GM12878 (cell line): ENCODE measurements around the gene TEKT5. TPM values are rescaled to one million over a fixed set of nuclear protein-coding genes. Genes with fewer than 3 reads are reported as not detected.
A peak's percentile ranks its signal among the peaks of the same experiment; 100 is the strongest.

ENCODE experiments used
- ATAC-seq: fragments of 200-7000 bp; cut with Tn5 transposase; 3 replicates; pipeline ENCODE4 v1.9.1; 2020; ENCODE audit warnings: mild to moderate bottlenecking, moderate library complexity
- BruUV-seq: library from RNA; stranded (reverse); fragments of 400-500 nt; replicated peaks from 2 replicates; lab custom pipeline; 2021; lab: Mats Ljungman, UMichigan
- CTCF ChIA-PET: fragments of 300-600 bp; sonication (Branson Sonifier 250); formaldehyde crosslinking; extraction: SDS; loops from one replicate; lab custom pipeline; 2021; ENCODE audit warnings: inconsistent platforms; lab: Yijun Ruan, JAX
- POLR2A ChIA-PET: fragments of 350-600 bp; formaldehyde crosslinking; extraction: SDS; loops from one replicate; lab custom pipeline; 2021; ENCODE audit warnings: inconsistent platforms; lab: Charles Lee
- RAD21 ChIA-PET: fragments of 300-600 bp; sonication (Branson Sonifier 250); formaldehyde crosslinking; loops from one replicate; lab custom pipeline; 2023; ENCODE audit warnings: antibody characterized with exemption; ENCODE audit not compliant: unreplicated experiment; lab: Charles Lee
- SMC1A ChIA-PET: fragments of 300-600 bp; sonication (Branson Sonifier 250); formaldehyde crosslinking; loops from one replicate; lab custom pipeline; 2023; ENCODE audit not compliant: unreplicated experiment, uncharacterized antibody; lab: Charles Lee
- DNase-seq: peaks from one replicate; pipeline ENCODE4 v3.0.0-alpha.2; 2011; ENCODE audit warnings: low read depth, low spot score
- FAIRE-seq: peaks from 3 replicates; lab custom pipeline; 2011; peaks lifted over from hg19 to GRCh38; lab: Jason Lieb, UNC
- H2AFZ ChIP-seq: 2 replicates; pipeline ENCODE4 v1.6.0; 2011; ENCODE audit warnings: low read depth, low read length, control low read depth; ENCODE audit not compliant: control insufficient read depth
- H3K27ac ChIP-seq: 2 replicates; pipeline ENCODE4 v1.5.1; 2011; ENCODE audit warnings: control low read depth; ENCODE audit not compliant: control insufficient read depth, insufficient read depth
- H3K27me3 ChIP-seq, 2 experiments: replicated peaks in 1 of 2; 2 replicates each; pipeline versions ENCODE4 v1.6.0 to v1.6.1; 2011; ENCODE audit warnings: low read length in 1 of 2; ENCODE audit not compliant: control insufficient read depth in 2 of 2, insufficient read depth in 2 of 2
- H3K36me3 ChIP-seq, 2 experiments: 2 replicates each; pipeline ENCODE4 v1.5.1; 2011; ENCODE audit warnings: low read length in 1 of 2; ENCODE audit not compliant: control insufficient read depth in 2 of 2, insufficient read depth in 2 of 2
- H3K4me1 ChIP-seq: 2 replicates; pipeline ENCODE4 v1.6.1; 2011; ENCODE audit warnings: mild to moderate bottlenecking, low read length, moderate library complexity, mixed read lengths; ENCODE audit not compliant: control insufficient read depth, insufficient read depth
- H3K4me2 ChIP-seq: 2 replicates; pipeline ENCODE4 v1.6.0; 2011; ENCODE audit warnings: control low read depth; ENCODE audit not compliant: control insufficient read depth, insufficient read depth
- H3K4me3 ChIP-seq: fragments of 200-600 bp; sonication (generic); 2 replicates; pipeline ENCODE4 v1.5.1; 2016
- H3K79me2 ChIP-seq: 2 replicates; pipeline ENCODE4 v1.6.0; 2011; ENCODE audit warnings: low read length; ENCODE audit not compliant: control insufficient read depth, insufficient read depth
- H3K9ac ChIP-seq: 2 replicates; pipeline ENCODE4 v1.8.0; 2011; ENCODE audit warnings: low read length, control low read depth, mixed read lengths; ENCODE audit not compliant: control insufficient read depth, insufficient read depth
- H3K9me3 ChIP-seq: replicated peaks from 3 replicates; pipeline ENCODE4 v1.5.1; 2011; ENCODE audit warnings: mild to moderate bottlenecking, low read length; ENCODE audit not compliant: control insufficient read depth, insufficient read depth
- H4K20me1 ChIP-seq: 2 replicates; pipeline ENCODE4 v1.6.0; 2011; ENCODE audit not compliant: control insufficient read depth, insufficient read depth
- ATF2 ChIP-seq: IDR thresholded peaks from 2 replicates; pipeline ENCODE4 v1.6.1; 2012; ENCODE audit warnings: low read length, inconsistent platforms
- BACH1 ChIP-seq: fragments of 450-650 bp; IDR thresholded peaks from 2 replicates; pipeline ENCODE4 v1.6.1; 2017; ENCODE audit warnings: mild to moderate bottlenecking, borderline replicate concordance
- BMI1 ChIP-seq: fragments of 450-650 bp; IDR thresholded peaks from 2 replicates; pipeline ENCODE4 v1.6.1; 2016; ENCODE audit warnings: mild to moderate bottlenecking, moderate library complexity, borderline replicate concordance
- CHD1 ChIP-seq: IDR thresholded peaks from 2 replicates; pipeline ENCODE4 v1.6.1; 2012; ENCODE audit warnings: low read depth, low read length, improper control_type of control experiment
- KDM1A ChIP-seq: fragments of 200-600 bp; sonication (generic); IDR thresholded peaks from 2 replicates; pipeline ENCODE4 v1.6.1; 2016; ENCODE audit warnings: borderline replicate concordance
- MEF2B ChIP-seq: fragments of 450-650 bp; IDR thresholded peaks from 2 replicates; pipeline ENCODE4 v1.6.1; 2018; ENCODE audit warnings: mild to moderate bottlenecking, moderate library complexity; ENCODE audit not compliant: partially characterized antibody, poor library complexity, severe bottlenecking
- MTA2 ChIP-seq: fragments of 450-650 bp; IDR thresholded peaks from 2 replicates; pipeline ENCODE4 v1.6.1; 2016; ENCODE audit warnings: low read depth, mild to moderate bottlenecking, moderate library complexity
- NBN ChIP-seq: fragments of 450-650 bp; IDR thresholded peaks from 2 replicates; pipeline ENCODE4 v1.6.1; 2016
- SMARCA5 ChIP-seq: fragments of 450-650 bp; IDR thresholded peaks from 2 replicates; pipeline ENCODE4 v1.6.1; 2017; ENCODE audit warnings: mild to moderate bottlenecking
- TAF1 ChIP-seq: IDR thresholded peaks from 2 replicates; pipeline ENCODE4 v1.6.1; 2011; ENCODE audit warnings: mild to moderate bottlenecking, low read depth, low read length, borderline replicate concordance
- TCF3 ChIP-seq: IDR thresholded peaks from 2 replicates; pipeline ENCODE4 v1.6.1; 2012; ENCODE audit warnings: low read depth, mild to moderate bottlenecking, low read length, borderline replicate concordance; ENCODE audit not compliant: insufficient read depth
- ZNF384 ChIP-seq: IDR thresholded peaks from 2 replicates; pipeline ENCODE4 v1.6.1; 2012; ENCODE audit warnings: low read depth, mild to moderate bottlenecking, low read length, improper control_type of control experiment, borderline replicate concordance
- WGBS: methylation state at CpG from one replicate; pipeline ENCODE4 v1.1.6; 2016; ENCODE audit warnings: low lambda C conversion rate; ENCODE audit not compliant: insufficient replicate concordance, insufficient coverage; ENCODE audit errors: missing lambda C conversion rate; 5-methylcytosine and 5-hydroxymethylcytosine counted together
- in situ Hi-C: fragments of 300-500 bp; cut with MboI; formaldehyde crosslinking; loops from 9 replicates; pipeline ENCODE4 v1.14.3; 2018; ENCODE audit warnings: mixed read lengths
- intact Hi-C: fragments of 100-400 bp; cut with micrococcal nuclease; formaldehyde crosslinking; loops from one replicate; pipeline ENCODE4 v1.14.2; 2022; ENCODE audit not compliant: unreplicated experiment
- polyA plus RNA-seq, 11 experiments: library from polyadenylated mRNA; depleted of rRNA in 4 of 11; unstranded in 6 of 11; stranded (reverse) in 5 of 11; fragments of >200 nt; fragmentation: Nextera tagmentation in 4 of 11; fragmentation: Illumina TruSeq in 1 of 11; extraction: Ambion mirVana in 4 of 11; extraction: Trizol in 1 of 11; gene quantifications; 1 replicate in 1 of 11; 2 replicates in 10 of 11; pipeline versions ENCODE4 v1.2.1 to v1.2.3, GENCODE V29; 2011 to 2016; ENCODE audit warnings: inconsistent platforms in 2 of 11, missing spikeins in 2 of 11, low read depth in 1 of 11
- total RNA-seq, 4 experiments: library from RNA; depleted of rRNA in 3 of 4; stranded (reverse); fragments of >200 nt in 3 of 4; fragmentation: Illumina TruSeq in 1 of 4; extraction: Trizol in 1 of 4; gene quantifications; 2 replicates each; pipeline versions ENCODE4 v1.2.1 to v1.2.3, GENCODE V29; 2013 to 2021
- TF ChIP-seq, protein P1 (sequence below): IDR thresholded peaks from 2 replicates; pipeline ENCODE4 v1.6.1; 2011; ENCODE audit warnings: low read depth, low read length, improper control_type of control experiment, borderline replicate concordance
- TF ChIP-seq, protein P2 (sequence below): IDR thresholded peaks from 2 replicates; pipeline ENCODE4 v1.6.1; 2012; ENCODE audit warnings: low read depth, low read length, improper control_type of control experiment
- TF ChIP-seq, protein P3 (sequence below): fragments of 450-650 bp; IDR thresholded peaks from 2 replicates; pipeline ENCODE4 v1.6.1; 2017; ENCODE audit warnings: mild to moderate bottlenecking

Gene TEKT5
- total and polyA plus RNA-seq, 10 of the 15 experiments (the other 5 are each of a cell fraction or from before 2014, with no cell fraction given), result 0.19 to 2.2 (median 0.68) TPM; not detected in 1

DNA sequence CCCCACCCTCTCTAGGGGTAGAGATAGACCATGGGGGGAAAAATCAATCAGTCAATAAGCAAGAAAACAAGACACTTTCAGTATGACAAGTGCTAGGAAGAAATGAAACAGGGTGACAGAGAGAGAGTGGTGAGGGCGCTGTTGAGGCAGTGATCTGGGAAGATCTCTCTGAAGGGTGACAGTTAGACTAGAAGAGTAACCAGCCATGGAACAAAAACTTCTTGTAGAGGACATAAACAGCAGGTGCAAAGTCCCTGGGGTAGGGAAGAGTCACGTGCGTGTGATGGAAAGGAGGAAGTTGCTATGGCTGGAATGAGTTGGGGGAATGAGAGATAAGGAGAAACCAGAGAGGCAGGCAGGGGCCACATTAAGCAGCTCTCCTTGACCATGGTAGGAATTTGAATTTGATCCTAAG is 97.5 kb downstream of the TEKT5 start (continued):
- TF ChIP-seq SMARCA5, result 0 out of 2 replicates have a peak, but pooled peaks have one; percentile 27
- TF ChIP-seq, all 136 proteins: peak for 14

DNA sequence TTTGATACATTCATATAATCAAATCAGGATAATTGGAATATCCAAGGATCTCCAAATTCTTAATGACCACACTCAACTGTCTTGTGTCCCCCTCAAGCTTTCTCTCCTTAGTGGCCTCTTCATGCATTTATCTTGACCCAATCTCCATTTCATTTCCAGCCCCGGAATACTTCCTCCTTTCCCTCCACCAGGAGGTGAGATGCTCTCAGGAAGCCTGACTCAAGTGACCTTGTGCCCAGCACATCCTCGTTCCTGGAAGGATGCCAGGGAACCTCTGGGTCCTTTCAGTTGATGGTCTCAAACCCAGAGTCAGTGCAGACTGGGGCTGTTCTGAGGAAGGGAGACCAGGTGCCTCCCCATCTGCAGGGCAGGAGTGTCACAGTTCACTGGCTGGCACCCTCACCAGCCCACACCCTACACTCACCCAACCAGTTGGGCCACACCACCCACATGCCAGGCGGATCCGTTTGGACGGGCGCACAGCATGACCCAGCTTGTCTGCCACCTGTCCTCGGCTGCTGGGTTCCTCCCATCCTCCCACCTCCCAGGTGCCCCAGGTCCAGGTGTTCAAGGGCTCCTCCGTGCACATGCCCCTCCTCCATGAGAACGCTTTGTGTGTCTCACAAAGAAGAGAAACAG is 100.3 kb downstream of the TEKT5 start:
- H3K4me1 ChIP-seq, result peaks cover 25% of the 10 kb centered on the region
- ChIA-PET POLR2A (no interaction called here), SMC1A (no interaction called here), RAD21 (interaction anchor here (0.9 kb wide), 1 partner anchor 143 kb away, joined by 3 read pairs; no protein-coding TSS in a partner anchor), CTCF (interaction anchor here (0.6 kb wide), 1 partner anchor 1942 kb away, joined by 3 read pairs; no protein-coding TSS in a partner anchor)
- FAIRE-seq, result no peak
- H3K4me3 ChIP-seq, result no peak overlapping the region
- no peak overlapping the region for H3K4me2 ChIP-seq
- no peaks in the 10 kb centered on the region for H3K36me3 ChIP-seq
- H3K9me3 ChIP-seq, result no peaks in the 10 kb centered on the region
- no peak overlapping the region for H2AFZ ChIP-seq
- in situ Hi-C loops (no loop called here), intact Hi-C loops (no loop called here)
- no peaks in the 10 kb centered on the region for H3K79me2 ChIP-seq
- no peaks in the 10 kb centered on the region for H3K27me3 ChIP-seq
- 7% methylated on average over 9 of the region's 9 CpGs for whole genome bisulfite sequencing
- no peak for DNase-seq
- no peaks in the 10 kb centered on the region for H4K20me1 ChIP-seq
- BruUV-seq, result no TSS peak
- peak; percentile 15; the same call in 2 of the 3 replicates for ATAC-seq
- H3K27ac ChIP-seq, result no peak overlapping the region
- H3K9ac ChIP-seq, result no peak overlapping the region
- no peak for TF ChIP-seq MEF2B
- no peak for TF ChIP-seq NBN
- no peak for TF ChIP-seq MTA2
- peak; percentile 79; the same call in 1 of the 2 replicates for TF ChIP-seq TCF3
- TF ChIP-seq, protein P1, sequence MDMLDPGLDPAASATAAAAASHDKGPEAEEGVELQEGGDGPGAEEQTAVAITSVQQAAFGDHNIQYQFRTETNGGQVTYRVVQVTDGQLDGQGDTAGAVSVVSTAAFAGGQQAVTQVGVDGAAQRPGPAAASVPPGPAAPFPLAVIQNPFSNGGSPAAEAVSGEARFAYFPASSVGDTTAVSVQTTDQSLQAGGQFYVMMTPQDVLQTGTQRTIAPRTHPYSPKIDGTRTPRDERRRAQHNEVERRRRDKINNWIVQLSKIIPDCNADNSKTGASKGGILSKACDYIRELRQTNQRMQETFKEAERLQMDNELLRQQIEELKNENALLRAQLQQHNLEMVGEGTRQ, result no peak
- TF ChIP-seq BMI1, result no peak
- TF ChIP-seq TAF1, result no peak
- TF ChIP-seq ATF2, result no peak
- TF ChIP-seq CHD1, result no peak
- TF ChIP-seq BACH1, result no peak
- no peak for TF ChIP-seq ZNF384
- TF ChIP-seq KDM1A, result no peak
- TF ChIP-seq, protein P2, sequence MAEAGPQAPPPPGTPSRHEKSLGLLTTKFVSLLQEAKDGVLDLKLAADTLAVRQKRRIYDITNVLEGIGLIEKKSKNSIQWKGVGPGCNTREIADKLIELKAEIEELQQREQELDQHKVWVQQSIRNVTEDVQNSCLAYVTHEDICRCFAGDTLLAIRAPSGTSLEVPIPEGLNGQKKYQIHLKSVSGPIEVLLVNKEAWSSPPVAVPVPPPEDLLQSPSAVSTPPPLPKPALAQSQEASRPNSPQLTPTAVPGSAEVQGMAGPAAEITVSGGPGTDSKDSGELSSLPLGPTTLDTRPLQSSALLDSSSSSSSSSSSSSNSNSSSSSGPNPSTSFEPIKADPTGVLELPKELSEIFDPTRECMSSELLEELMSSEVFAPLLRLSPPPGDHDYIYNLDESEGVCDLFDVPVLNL, result no peak
- TF ChIP-seq, protein P3, sequence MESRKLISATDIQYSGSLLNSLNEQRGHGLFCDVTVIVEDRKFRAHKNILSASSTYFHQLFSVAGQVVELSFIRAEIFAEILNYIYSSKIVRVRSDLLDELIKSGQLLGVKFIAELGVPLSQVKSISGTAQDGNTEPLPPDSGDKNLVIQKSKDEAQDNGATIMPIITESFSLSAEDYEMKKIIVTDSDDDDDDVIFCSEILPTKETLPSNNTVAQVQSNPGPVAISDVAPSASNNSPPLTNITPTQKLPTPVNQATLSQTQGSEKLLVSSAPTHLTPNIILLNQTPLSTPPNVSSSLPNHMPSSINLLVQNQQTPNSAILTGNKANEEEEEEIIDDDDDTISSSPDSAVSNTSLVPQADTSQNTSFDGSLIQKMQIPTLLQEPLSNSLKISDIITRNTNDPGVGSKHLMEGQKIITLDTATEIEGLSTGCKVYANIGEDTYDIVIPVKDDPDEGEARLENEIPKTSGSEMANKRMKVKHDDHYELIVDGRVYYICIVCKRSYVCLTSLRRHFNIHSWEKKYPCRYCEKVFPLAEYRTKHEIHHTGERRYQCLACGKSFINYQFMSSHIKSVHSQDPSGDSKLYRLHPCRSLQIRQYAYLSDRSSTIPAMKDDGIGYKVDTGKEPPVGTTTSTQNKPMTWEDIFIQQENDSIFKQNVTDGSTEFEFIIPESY, result no peak
